ENCODE results near the gene DNAH9. TPM values are rescaled to one million over a fixed set of nuclear protein-coding genes. Genes with fewer than 3 reads are reported as not detected.

DNAH9 gene
- 0.98 TPM for total RNA-seq

GRCh38 chr17:11598274-11599221 lies at the start of gene DNAH9:
DNAH9 (plus strand) TSS chr17:11598470; CDS start chr17:11598499, 29 bp downstream.
- peak; percentile 96 for DNase-seq (ENCODE audit: low spot score)
- ATAC-seq: peak; percentile 98
- intact Hi-C loops (cut with DNase I): no loop called here

- intact Hi-C loops (cut with DNase I): no loop called here
- ATAC-seq (no peak), DNase-seq (ENCODE audit: low spot score) (no peak)
Observed at GRCh38 chr17:11550431-11550830, 47.8 kb upstream of the DNAH9 start.

GRCh38 chr17:11551442-11551841 lies 46.8 kb upstream of the DNAH9 start:
- no peak for ATAC-seq
- intact Hi-C loops (cut with DNase I): no loop called here

GRCh38 chr17:11553135-11553534 lies 45.1 kb upstream of the DNAH9 start:
- intact Hi-C loops (cut with DNase I): no loop called here
- DNase-seq (ENCODE audit: low spot score): no peak
- no peak for ATAC-seq

More at GRCh38 chr17:11551442-11551841, 46.8 kb upstream of the DNAH9 start:
- no peak for DNase-seq (ENCODE audit: low spot score)

GRCh38 chr17:11554042-11554441 lies 44.2 kb upstream of the DNAH9 start:
- ATAC-seq (no peak), DNase-seq (ENCODE audit: low spot score) (no peak)
- intact Hi-C loops (cut with DNase I): no loop called here

- no peak for ATAC-seq
- DNase-seq (ENCODE audit: low spot score): no peak
- intact Hi-C loops (cut with DNase I): no loop called here
Observed at GRCh38 chr17:11554542-11554941, 43.7 kb upstream of the DNAH9 start.

- intact Hi-C loops (cut with DNase I): no loop called here
- DNase-seq (ENCODE audit: low spot score) (no peak), ATAC-seq (no peak)
Observed at GRCh38 chr17:11555530-11555929, 42.7 kb upstream of the DNAH9 start.

GRCh38 chr17:11557727-11558452 lies 40.4 kb upstream of the DNAH9 start:
- intact Hi-C loops (cut with DNase I): no loop called here
- no peak for DNase-seq (ENCODE audit: low spot score)
- ATAC-seq: no peak

- ATAC-seq (no peak), DNase-seq (ENCODE audit: low spot score) (no peak)
- intact Hi-C loops (cut with DNase I): no loop called here
Observed at GRCh38 chr17:11558681-11559234, 39.5 kb upstream of the DNAH9 start.

GRCh38 chr17:11559601-11560000 lies 38.7 kb upstream of the DNAH9 start:
- intact Hi-C loops (cut with DNase I): no loop called here
- DNase-seq (ENCODE audit: low spot score): no peak
- ATAC-seq: no peak

GRCh38 chr17:11561281-11561680 lies 37.0 kb upstream of the DNAH9 start:
- DNase-seq (ENCODE audit: low spot score): no peak
- intact Hi-C loops (cut with DNase I): no loop called here
- ATAC-seq: peak; percentile 31

- intact Hi-C loops (cut with DNase I): no loop called here
- DNase-seq (ENCODE audit: low spot score) (no peak), ATAC-seq (no peak)
Observed at GRCh38 chr17:11561702-11562101, 36.6 kb upstream of the DNAH9 start.

- no peak for DNase-seq (ENCODE audit: low spot score)
- intact Hi-C loops (cut with DNase I): no loop called here
- ATAC-seq: peak; percentile 96
Observed at GRCh38 chr17:11564589-11565380, 33.5 kb upstream of the DNAH9 start.

GRCh38 chr17:11565591-11565990 lies 32.7 kb upstream of the DNAH9 start:
- intact Hi-C loops (cut with DNase I): no loop called here
- ATAC-seq (no peak), DNase-seq (ENCODE audit: low spot score) (no peak)

- intact Hi-C loops (cut with DNase I): no loop called here
- DNase-seq (ENCODE audit: low spot score): no peak
- no peak for ATAC-seq
Observed at GRCh38 chr17:11578998-11579397, 19.3 kb upstream of the DNAH9 start.

- intact Hi-C loops (cut with DNase I): no loop called here
- DNase-seq (ENCODE audit: low spot score) (no peak), ATAC-seq (no peak)
Observed at GRCh38 chr17:11580677-11581076, 17.6 kb upstream of the DNAH9 start.

GRCh38 chr17:11582217-11582616 lies 16.1 kb upstream of the DNAH9 start:
- DNase-seq (ENCODE audit: low spot score) (no peak), ATAC-seq (no peak)
- intact Hi-C loops (cut with DNase I): no loop called here

- ATAC-seq: peak; percentile 15
- no peak for DNase-seq (ENCODE audit: low spot score)
- intact Hi-C loops (cut with DNase I): no loop called here
Observed at GRCh38 chr17:11583306-11583992, 14.8 kb upstream of the DNAH9 start.

GRCh38 chr17:11589716-11590115 lies 8.6 kb upstream of the DNAH9 start:
- DNase-seq (ENCODE audit: low spot score) (no peak), ATAC-seq (no peak)
- intact Hi-C loops (cut with DNase I): no loop called here

Data from sciatic nerve (tissue), 2 donors.